Measurements from ENCODE around the gene NUDT14.

NUDT14 gene

DNA sequence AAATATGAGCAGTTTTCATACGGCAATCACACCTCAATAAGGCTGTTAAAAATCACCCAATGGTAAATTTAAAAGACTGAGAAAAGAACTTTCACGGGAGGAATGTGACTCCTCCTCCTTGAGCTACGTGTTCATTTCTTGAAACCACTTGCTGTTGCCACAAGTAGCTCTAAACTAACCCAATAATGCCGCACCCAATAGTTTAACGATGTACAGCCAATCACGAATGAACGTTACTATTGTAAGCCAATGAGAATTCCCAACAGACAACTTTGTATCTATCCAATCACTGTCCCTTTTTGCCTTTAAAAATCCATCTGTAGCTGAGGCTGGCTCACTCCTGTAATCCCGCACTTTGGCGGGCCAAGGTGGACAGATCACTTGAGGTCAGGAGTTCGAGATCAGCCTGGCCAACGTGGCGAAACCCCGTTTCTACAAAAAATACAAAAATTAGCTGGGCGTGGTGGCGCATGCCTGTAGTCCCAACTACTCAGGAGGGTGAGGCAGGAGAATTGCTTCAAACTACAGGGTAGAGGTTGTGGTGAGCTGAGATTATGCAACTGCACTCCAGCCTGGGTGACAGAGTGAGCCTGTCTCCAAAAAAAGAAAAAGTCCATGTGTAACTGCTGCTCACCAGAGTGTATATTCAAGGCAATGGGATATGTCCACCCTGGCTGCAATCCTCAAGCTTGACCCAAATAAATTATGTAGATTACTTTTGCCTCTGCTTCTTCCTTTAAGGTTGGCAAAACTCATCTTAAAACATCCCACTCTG lies 42.8 kb upstream of the NUDT14 start:
- H3K27ac ChIP-seq = no peak overlapping the region
- TF ChIP-seq, protein P1, sequence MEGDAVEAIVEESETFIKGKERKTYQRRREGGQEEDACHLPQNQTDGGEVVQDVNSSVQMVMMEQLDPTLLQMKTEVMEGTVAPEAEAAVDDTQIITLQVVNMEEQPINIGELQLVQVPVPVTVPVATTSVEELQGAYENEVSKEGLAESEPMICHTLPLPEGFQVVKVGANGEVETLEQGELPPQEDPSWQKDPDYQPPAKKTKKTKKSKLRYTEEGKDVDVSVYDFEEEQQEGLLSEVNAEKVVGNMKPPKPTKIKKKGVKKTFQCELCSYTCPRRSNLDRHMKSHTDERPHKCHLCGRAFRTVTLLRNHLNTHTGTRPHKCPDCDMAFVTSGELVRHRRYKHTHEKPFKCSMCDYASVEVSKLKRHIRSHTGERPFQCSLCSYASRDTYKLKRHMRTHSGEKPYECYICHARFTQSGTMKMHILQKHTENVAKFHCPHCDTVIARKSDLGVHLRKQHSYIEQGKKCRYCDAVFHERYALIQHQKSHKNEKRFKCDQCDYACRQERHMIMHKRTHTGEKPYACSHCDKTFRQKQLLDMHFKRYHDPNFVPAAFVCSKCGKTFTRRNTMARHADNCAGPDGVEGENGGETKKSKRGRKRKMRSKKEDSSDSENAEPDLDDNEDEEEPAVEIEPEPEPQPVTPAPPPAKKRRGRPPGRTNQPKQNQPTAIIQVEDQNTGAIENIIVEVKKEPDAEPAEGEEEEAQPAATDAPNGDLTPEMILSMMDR (IDR thresholded peaks at IDR 0.05) = no peak
- no peak for TF ChIP-seq ZFX (IDR thresholded peaks at IDR 0.05; ENCODE audit: borderline replicate concordance)

DNA sequence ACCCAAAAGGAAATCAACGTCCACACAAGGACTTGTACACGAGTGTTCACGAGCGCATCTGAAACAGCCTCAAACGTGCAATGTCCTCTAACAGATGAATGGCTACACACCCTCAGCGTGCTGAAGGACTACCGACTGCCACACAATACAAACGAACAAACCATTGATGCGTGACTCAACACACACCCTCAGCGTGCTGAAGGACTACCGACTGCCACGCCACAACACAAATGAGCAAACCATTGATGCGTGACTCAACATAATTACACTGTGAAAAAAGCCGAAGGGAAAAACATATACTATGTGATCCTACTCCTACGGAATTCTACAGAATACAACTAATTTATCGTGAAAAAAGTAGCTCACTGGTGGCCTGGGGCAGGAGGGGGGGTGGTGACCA lies 42.1 kb upstream of the NUDT14 start:
- H3K27ac ChIP-seq = no peak overlapping the region
- TF ChIP-seq, protein P1 (IDR thresholded peaks at IDR 0.05) = no peak
- no peak for TF ChIP-seq ZFX (IDR thresholded peaks at IDR 0.05; ENCODE audit: borderline replicate concordance)

DNA sequence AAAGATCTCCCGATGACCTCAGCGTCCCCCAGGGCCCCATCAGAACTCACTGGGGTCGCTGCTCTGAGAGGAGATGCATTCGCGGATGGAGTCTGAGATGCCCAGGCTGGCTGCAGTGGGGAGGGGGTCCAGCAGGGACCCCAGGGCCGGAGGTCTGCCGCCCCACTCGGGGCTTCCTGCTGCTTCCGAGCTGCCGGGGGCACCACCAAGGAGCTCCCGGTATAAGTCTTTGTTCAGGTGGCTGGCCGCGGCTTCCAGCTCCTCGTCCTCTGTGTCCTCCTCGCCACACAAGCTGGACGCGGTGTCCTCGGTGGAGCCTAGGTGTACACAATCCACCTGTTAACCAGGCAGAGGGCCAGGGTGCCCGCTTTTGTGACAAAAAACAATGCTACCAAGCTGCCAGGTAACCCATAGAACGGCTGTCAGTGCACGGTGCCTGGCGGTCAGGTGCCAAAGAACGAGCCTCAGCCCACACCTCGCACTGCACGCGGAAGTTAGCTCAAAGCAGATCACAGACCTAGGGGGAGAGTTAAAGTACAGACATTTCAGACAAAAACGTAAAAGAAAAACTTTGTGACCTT lies 40.6 kb upstream of the NUDT14 start:
- TF ChIP-seq ZFX (IDR thresholded peaks at IDR 0.05; ENCODE audit: borderline replicate concordance) = no peak
- TF ChIP-seq, protein P1 (IDR thresholded peaks at IDR 0.05) = no peak

DNA sequence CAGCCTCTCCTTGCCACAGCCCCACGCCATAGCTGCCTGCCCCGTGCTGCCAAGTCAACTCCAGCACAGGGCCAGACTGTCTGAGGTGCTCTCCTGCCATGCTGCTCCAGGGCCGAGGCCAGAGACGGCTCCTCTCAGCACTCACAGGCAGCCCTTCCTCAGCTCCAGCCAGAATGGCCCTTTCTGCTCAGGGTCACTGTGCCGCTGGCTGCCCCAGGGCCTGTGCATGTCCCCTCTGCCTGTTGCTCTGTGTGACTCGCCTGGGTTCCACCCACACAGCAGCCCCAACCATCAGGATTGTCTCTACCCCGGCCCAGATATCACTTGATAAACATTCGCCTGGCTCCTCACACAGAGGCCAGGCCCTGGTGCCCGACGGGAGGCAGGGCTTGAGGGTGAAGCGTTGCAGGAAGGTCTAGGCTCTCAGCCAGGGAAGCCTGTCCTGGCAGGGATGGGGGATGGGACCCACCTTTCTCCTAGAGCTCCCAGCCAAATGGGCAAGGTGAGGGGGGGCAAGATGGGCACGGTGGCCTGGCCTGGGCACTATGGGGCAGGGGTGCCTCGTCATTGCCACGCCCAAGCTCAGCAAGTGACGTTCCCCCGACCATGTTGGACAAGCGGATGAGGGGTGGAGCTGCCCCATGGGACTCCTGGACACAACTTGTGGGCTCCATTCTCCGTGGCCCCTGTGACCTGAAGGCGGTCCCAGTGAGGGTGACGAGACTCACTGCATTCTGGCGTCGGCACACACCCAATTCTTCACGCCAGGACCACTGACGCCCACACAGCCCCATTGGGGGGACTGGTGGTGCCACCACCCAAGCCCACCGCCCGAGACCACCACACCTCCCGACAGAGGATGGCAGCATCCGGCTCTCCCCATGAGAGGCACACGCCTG lies 39.8 kb upstream of the NUDT14 start:
- no peak overlapping the region for H3K27ac ChIP-seq
- TF ChIP-seq, protein P1 (IDR thresholded peaks at IDR 0.05) = no peak
- no peak for TF ChIP-seq ZFX (IDR thresholded peaks at IDR 0.05; ENCODE audit: borderline replicate concordance)

More for the DNA sequence above, 40.6 kb upstream of the NUDT14 start:
- H3K27ac ChIP-seq = no peak overlapping the region

DNA sequence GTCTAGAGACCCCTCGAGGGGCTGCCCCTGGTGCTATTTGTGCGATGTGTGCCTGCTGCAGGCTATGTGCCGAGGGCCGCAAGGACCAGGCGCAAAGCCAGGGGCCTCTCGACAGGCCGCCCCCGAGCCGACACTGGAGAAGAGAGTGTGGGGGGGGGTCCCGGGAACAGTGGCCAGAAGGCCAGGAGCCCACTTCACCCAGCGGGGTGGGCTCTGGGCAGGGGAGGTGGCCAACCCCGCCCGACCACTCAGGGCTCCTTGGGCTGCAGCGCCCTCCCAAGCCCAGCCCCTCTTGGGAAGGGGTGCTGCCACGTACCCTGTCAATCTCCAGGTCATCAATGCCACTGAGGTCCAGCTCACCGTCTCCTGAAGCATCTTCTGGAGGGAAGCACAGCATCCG lies 38.6 kb upstream of the NUDT14 start:
- TF ChIP-seq, protein P1 (IDR thresholded peaks at IDR 0.05) = no peak
- no peak for TF ChIP-seq ZFX (IDR thresholded peaks at IDR 0.05; ENCODE audit: borderline replicate concordance)
- no peak overlapping the region for H3K27ac ChIP-seq

DNA sequence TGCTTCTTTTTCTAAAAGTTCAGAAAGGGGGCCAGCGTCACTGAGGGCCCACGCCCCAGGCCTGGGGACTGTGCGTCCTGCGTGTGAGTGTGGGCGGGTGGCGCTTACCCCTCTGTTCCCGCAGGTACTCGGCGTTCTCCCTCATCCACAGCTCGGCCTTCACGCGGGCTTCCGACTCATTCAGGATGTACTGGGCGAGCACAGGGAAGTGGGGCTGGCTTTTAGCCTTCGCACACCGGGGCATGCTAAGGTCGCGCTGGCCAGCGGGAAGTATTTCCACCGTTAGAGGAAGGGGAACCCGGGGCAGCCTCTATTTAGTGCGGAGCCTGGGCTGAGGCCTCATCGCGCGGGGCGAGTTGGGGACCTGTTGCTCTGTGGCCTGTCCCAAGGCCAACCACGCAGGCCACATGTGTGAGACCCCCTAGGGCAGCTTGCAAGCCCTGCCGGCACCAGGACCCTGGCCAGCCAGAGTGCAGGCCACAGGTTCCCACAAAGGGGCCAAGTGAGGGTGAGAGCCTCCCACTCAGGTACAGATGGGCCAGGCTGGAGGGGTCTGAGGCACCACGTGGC lies 38.0 kb upstream of the NUDT14 start:
- no peak overlapping the region for H3K27ac ChIP-seq

More for the DNA sequence above, 38.0 kb upstream of the NUDT14 start:
- no peak for TF ChIP-seq ZFX (IDR thresholded peaks at IDR 0.05; ENCODE audit: borderline replicate concordance)
- TF ChIP-seq, protein P1 (IDR thresholded peaks at IDR 0.05) = no peak

All from 22Rv1 (cell line).